K562 (cell line): ENCODE results near the gene PLXDC1. TPM values are rescaled to one million over a fixed set of nuclear protein-coding genes. Genes with fewer than 3 reads are reported as not detected.

ENCODE experiments used
- AFF4 ChIP-seq: sonication (generic); formaldehyde crosslinking; IDR thresholded peaks from 2 replicates; pipeline ENCODE4 v1.8.0; 2023; ENCODE audit warnings: mild to moderate bottlenecking, missing genetic modification reagents
- ASH1L ChIP-seq: fragments of 450-650 bp; IDR thresholded peaks from 2 replicates; pipeline ENCODE4 v1.6.1; 2018; ENCODE audit warnings: borderline replicate concordance, mild to moderate bottlenecking, low read depth; ENCODE audit not compliant: partially characterized antibody
- CHD4 ChIP-seq: fragments of 200-600 bp; sonication (generic); IDR thresholded peaks from 3 replicates; pipeline ENCODE4 v1.6.1; 2012; ENCODE audit warnings: low read depth, mild to moderate bottlenecking, mixed read lengths, low read length, inconsistent platforms; ENCODE audit not compliant: insufficient read depth, insufficient replicate concordance, poor library complexity, severe bottlenecking
- E2F5 ChIP-seq: sonication (generic); formaldehyde crosslinking; IDR thresholded peaks from 2 replicates; pipeline ENCODE4 v1.8.0; 2022; ENCODE audit warnings: mild to moderate bottlenecking, missing genetic modification reagents
- HIVEP1 ChIP-seq: fragments of 250-450 bp; sonication (Bioruptor Pico); IDR thresholded peaks from 2 replicates; pipeline ENCODE4 v1.4.0; 2020; ENCODE audit warnings: mild to moderate bottlenecking
- HMG20A ChIP-seq: fragments of 450-650 bp; formaldehyde crosslinking; conservative IDR thresholded peaks from 2 replicates; pipeline ENCODE4 v1.4.0; 2020; ENCODE audit warnings: mild to moderate bottlenecking, mixed read lengths
- HNRNPLL ChIP-seq: fragments of 200-400 bp; formaldehyde crosslinking; IDR thresholded peaks from 2 replicates; pipeline ENCODE4 v1.6.1; 2017; ENCODE audit warnings: low read length, low read depth, mild to moderate bottlenecking; ENCODE audit not compliant: poor library complexity, severe bottlenecking
- MAFK ChIP-seq: IDR thresholded peaks from 2 replicates; pipeline ENCODE4 v1.6.1; 2011; ENCODE audit warnings: low read length, improper control_type of control experiment
- PCBP2 ChIP-seq: fragments of 200-400 bp; formaldehyde crosslinking; IDR thresholded peaks from 2 replicates; pipeline ENCODE4 v1.6.1; 2018; ENCODE audit warnings: low read length, low read depth, mild to moderate bottlenecking, moderate library complexity; ENCODE audit not compliant: poor library complexity, severe bottlenecking
- POLR2H ChIP-seq: IDR thresholded peaks from 2 replicates; pipeline ENCODE4 v1.6.1; 2016; ENCODE audit warnings: missing genetic modification characterization, low read depth, mild to moderate bottlenecking, control low read depth, missing compliant biosample characterization, moderate library complexity
- RCOR1 ChIP-seq, 2 experiments: IDR thresholded peaks; 2 replicates each; pipeline ENCODE4 v1.6.1; 2012; ENCODE audit warnings: low read depth in 2 of 2, low read length in 2 of 2, borderline replicate concordance in 1 of 2, improper control_type of control experiment in 1 of 2
- TBP ChIP-seq: optimal IDR thresholded peaks from 2 replicates; pipeline ENCODE3; 2011; ENCODE audit warnings: low read depth, low read length, improper control_type of control experiment
- USF1 ChIP-seq: sonication (generic); formaldehyde crosslinking; IDR thresholded peaks from 2 replicates; pipeline ENCODE4 v1.9.0; 2022; ENCODE audit warnings: mild to moderate bottlenecking, missing genetic modification reagents
- ZBTB43 ChIP-seq: sonication (generic); formaldehyde crosslinking; IDR thresholded peaks from 2 replicates; pipeline ENCODE4 v1.8.0; 2023; ENCODE audit warnings: mild to moderate bottlenecking, missing genetic modification reagents
- ZNF584 ChIP-seq: fragments of 200-800 bp; sonication (Bioruptor generic); IDR thresholded peaks from 2 replicates; pipeline ENCODE4 v1.6.1; 2016; ENCODE audit warnings: low read depth, mild to moderate bottlenecking, missing genetic modification characterization, missing compliant biosample characterization
- polyA plus RNA-seq, 8 experiments: library from polyadenylated mRNA; depleted of rRNA in 4 of 8; stranded (reverse) in 5 of 8; unstranded in 3 of 8; fragments of >200 nt; fragmentation: Nextera tagmentation in 2 of 8; fragmentation: Illumina TruSeq in 1 of 8; extraction: Ambion mirVana in 2 of 8; extraction: Trizol in 1 of 8; gene quantifications; 2 replicates each; pipeline versions ENCODE4 v1.2.1 to v1.2.3, GENCODE V29; 2011 to 2014; ENCODE audit warnings: inconsistent platforms in 1 of 8, missing spikeins in 1 of 8
- total RNA-seq, 7 experiments: library from RNA; depleted of rRNA in 6 of 7; stranded (reverse); fragments of >200 nt in 6 of 7; fragmentation: Illumina TruSeq in 2 of 7; extraction: Trizol in 2 of 7; gene quantifications; 2 replicates each; pipeline versions ENCODE4 v1.2.1 to v1.2.3, GENCODE V29; 2011 to 2021; ENCODE audit warnings: low replicate concordance in 1 of 7

PLXDC1 gene
- total and polyA plus RNA-seq, 9 of the 15 experiments (the other 6 are each of a cell fraction or from before 2014, with no cell fraction given): not detected

GRCh38 chr17:39014044-39014794 lies 137.2 kb downstream of the PLXDC1 start (continued):
- TF ChIP-seq E2F5 (CRISPR knock-in tag) (no peak), TBP (no peak), ASH1L (no peak), HIVEP1 (CRISPR knock-in tag) (peak; percentile 97), HNRNPLL (no peak), ZNF584 (CRISPR knock-in tag) (peak; percentile 99), CHD4 (no peak), ZBTB43 (no peak), HMG20A (CRISPR knock-in tag) (no peak), RCOR1 (IDR thresholded peaks at IDR 0.05; ENCODE audit: borderline replicate concordance in 1 of 2, low read depth in 2 of 2, low read length in 2 of 2) (peak in 1 of 2 experiments; percentile 41; a peak in 1 of 4 replicates), PCBP2 (no peak), POLR2H (peak; percentile 86), MAFK (peak; percentile 88), USF1 (CRISPR knock-in tag) (peak; percentile 45), AFF4 (CRISPR knock-in tag) (no peak)
